ENCODE results near the gene RPUSD1. TPM values are rescaled to one million over a fixed set of nuclear protein-coding genes. Genes with fewer than 3 reads are reported as not detected.

RPUSD1 gene
- total RNA-seq, 1 donor from 2014 or later: 28.5 TPM

DNA sequence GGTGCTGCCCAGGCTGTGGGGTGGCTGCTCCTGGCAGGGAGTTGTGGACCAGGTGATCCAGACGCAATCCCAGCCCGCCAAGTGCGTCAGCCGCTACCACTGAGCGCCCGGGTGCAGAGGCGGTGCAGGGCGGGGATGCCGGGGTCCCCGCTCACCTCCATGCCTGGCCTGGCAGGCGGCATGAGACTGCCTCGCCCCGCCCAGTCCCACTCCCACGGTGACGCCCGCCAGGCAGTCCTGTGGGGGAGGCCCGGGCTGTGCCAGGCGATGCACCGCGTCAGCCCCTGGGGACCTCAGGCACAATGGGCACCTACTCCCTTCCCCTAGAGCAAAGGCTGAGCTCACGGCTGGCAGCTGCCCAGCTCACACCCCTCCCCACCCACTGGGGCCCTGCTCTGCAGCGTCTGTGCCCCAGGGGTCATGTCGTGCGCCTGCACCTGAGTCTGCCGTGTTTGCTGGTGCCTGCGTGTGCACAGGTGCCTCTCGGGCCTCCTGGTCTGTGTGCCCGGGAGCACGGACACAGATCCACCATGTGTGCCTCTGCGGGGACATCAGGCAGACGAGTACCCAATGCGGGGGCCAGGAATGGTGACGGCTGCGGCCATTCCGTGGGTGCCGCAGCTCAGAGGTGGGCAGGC lies 5.3 kb downstream of the RPUSD1 start:
- no peaks in the 10 kb centered on the region for H3K36me3 Mint-ChIP-seq (ENCODE audit: unreplicated experiment)
- no peak for TF ChIP-seq CTCF (IDR thresholded peaks at IDR 0.05; ENCODE audit: partially characterized antibody, unreplicated experiment)
- H3K27ac Mint-ChIP-seq (ENCODE audit: unreplicated experiment): no peak overlapping the region
- H3K4me1 Mint-ChIP-seq (ENCODE audit: low read depth, unreplicated experiment): no peaks in the 10 kb centered on the region
- H3K27me3 Mint-ChIP-seq (ENCODE audit: unreplicated experiment): peaks cover 7% of the 10 kb centered on the region
- H3K4me3 Mint-ChIP-seq (ENCODE audit: unreplicated experiment): no peak overlapping the region
- no peak for DNase-seq
- H3K9me3 Mint-ChIP-seq (ENCODE audit: unreplicated experiment): peaks cover 6% of the 10 kb centered on the region

DNA sequence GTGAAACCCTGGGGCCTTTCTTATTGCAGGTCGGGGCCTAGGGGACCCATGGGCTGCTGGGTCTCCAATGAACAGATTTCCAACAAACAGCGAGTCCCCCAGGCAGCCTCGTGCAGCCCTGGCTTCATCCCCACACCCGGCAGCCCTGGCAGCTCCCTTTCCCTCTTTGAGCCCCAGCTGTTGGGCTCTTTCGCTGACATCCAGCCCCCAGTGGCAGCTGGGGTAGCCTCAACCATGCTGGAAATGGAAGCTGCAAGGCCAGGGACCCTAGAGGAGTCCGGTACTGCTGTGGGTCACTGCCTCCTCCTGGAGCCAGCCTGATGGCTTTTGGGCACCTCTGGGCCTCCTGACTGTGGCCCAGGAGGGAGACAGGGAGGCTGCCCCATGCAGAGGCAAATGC lies 5.9 kb downstream of the RPUSD1 start:
- no peak for TF ChIP-seq CTCF (IDR thresholded peaks at IDR 0.05; ENCODE audit: partially characterized antibody, unreplicated experiment)
- H3K4me1 Mint-ChIP-seq (ENCODE audit: low read depth, unreplicated experiment): no peaks in the 10 kb centered on the region
- no peak for DNase-seq
- no peak overlapping the region for H3K4me3 Mint-ChIP-seq (ENCODE audit: unreplicated experiment)
- H3K36me3 Mint-ChIP-seq (ENCODE audit: unreplicated experiment): no peaks in the 10 kb centered on the region
- H3K27me3 Mint-ChIP-seq (ENCODE audit: unreplicated experiment): peaks cover 7% of the 10 kb centered on the region
- peaks cover 6% of the 10 kb centered on the region for H3K9me3 Mint-ChIP-seq (ENCODE audit: unreplicated experiment)
- H3K27ac Mint-ChIP-seq (ENCODE audit: unreplicated experiment): no peak overlapping the region

DNA sequence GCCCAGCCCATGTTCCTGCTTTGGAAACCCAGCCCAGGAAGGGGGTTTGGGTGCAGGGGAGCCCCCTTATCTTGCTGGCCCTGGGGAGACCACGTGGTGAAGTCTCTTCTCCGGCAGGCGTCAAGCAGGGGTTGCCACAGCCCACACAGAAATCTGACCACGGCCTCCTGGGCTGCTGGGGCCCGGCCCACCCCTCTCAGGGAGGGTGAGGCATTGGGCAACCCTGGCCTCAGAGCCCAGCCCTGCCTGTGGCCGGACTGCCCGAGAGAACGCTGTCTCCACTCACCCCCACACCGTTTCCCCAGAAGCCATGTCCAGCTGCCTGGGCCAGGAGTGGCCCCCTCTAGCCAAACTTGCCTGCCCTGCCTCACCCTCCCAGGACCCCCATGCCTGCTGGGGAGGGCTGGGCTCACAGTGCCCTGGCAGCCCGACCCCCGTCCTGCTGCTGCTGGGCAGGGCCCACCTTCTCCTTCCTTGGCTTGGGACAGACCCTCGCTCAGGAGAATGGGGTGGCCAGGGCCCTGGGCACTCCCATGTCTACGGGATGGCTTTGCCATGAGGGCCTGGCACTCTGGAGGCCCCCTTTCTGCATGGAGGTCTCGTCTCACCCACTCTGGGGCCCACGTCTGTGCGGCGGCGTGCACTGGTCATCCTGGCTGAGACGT lies 6.7 kb downstream of the RPUSD1 start:
- H3K4me3 Mint-ChIP-seq (ENCODE audit: unreplicated experiment): no peak overlapping the region
- H3K36me3 Mint-ChIP-seq (ENCODE audit: unreplicated experiment): no peaks in the 10 kb centered on the region
- H3K9me3 Mint-ChIP-seq (ENCODE audit: unreplicated experiment): peaks cover 6% of the 10 kb centered on the region
- no peak for TF ChIP-seq CTCF (IDR thresholded peaks at IDR 0.05; ENCODE audit: partially characterized antibody, unreplicated experiment)
- H3K27ac Mint-ChIP-seq (ENCODE audit: unreplicated experiment): no peak overlapping the region
- H3K4me1 Mint-ChIP-seq (ENCODE audit: low read depth, unreplicated experiment): no peaks in the 10 kb centered on the region
- peaks cover 7% of the 10 kb centered on the region for H3K27me3 Mint-ChIP-seq (ENCODE audit: unreplicated experiment)
- DNase-seq: no peak

DNA sequence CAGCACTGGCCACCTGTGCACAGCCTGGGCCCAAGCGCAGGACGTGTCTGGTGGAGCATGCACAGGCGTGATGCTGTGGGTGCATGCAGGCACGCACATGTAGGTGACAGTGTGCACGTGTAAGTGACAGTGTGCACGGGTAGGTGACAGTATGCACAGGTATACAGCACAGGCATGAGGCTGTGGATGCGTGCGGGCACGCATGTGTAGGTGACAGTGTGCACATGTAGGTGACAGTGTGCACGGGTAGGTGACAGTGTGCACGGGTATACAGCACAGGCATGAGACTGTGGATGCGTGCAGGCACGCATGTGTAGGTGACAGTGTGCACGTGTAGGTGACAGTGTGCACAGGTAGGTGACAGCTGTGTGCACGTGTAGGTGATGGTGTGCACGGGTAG lies 7.9 kb downstream of the RPUSD1 start:
- no peak for DNase-seq
- Mint-ChIP-seq H3K27ac (ENCODE audit: unreplicated experiment) (no peak overlapping the region), H3K36me3 (ENCODE audit: unreplicated experiment) (no peaks in the 10 kb centered on the region), H3K4me1 (ENCODE audit: low read depth, unreplicated experiment) (no peaks in the 10 kb centered on the region), H3K4me3 (ENCODE audit: unreplicated experiment) (no peak overlapping the region), H3K9me3 (ENCODE audit: unreplicated experiment) (peaks cover 6% of the 10 kb centered on the region), H3K27me3 (ENCODE audit: unreplicated experiment) (peaks cover 7% of the 10 kb centered on the region)
- no peak for TF ChIP-seq CTCF (IDR thresholded peaks at IDR 0.05; ENCODE audit: partially characterized antibody, unreplicated experiment)

DNA sequence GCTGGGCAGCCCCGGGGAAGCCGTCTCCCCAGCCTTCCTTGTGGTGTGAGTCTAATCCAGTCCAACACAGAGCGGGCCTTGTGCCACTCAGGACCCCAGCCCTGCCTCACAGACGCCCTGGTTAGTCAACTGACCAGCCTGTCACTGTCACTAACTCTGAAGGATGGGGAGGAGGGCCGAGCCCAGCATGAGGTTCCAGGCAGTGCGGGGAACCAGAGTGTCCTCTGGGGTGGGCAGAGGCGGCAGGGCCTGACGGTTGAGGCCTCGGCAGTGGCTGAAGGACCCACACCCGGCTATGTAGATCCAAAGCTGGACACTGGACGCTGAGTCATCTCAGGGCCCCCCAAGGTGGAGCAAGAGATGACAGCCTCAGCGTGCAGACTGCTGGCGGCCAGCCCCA lies 8.6 kb downstream of the RPUSD1 start:
- no peak for TF ChIP-seq CTCF (IDR thresholded peaks at IDR 0.05; ENCODE audit: partially characterized antibody, unreplicated experiment)
- Mint-ChIP-seq H3K27me3 (ENCODE audit: unreplicated experiment) (peaks cover 7% of the 10 kb centered on the region), H3K36me3 (ENCODE audit: unreplicated experiment) (no peaks in the 10 kb centered on the region), H3K4me3 (ENCODE audit: unreplicated experiment) (no peak overlapping the region), H3K27ac (ENCODE audit: unreplicated experiment) (no peak overlapping the region), H3K9me3 (ENCODE audit: unreplicated experiment) (peaks cover 6% of the 10 kb centered on the region), H3K4me1 (ENCODE audit: low read depth, unreplicated experiment) (no peaks in the 10 kb centered on the region)
- DNase-seq: no peak

All from glutamatergic neuron (in vitro differentiated cells).